GM18517 (cell line): ENCODE measurements around the gene NEURL1.

ENCODE experiments used
- ATAC-seq: cut with Tn5 transposase; IDR thresholded peaks from one replicate; pipeline ENCODE4 v1.9.1; 2021; ENCODE audit warnings: mild to moderate bottlenecking, moderate library complexity; ENCODE audit not compliant: unreplicated experiment

NEURL1 gene

DNA sequence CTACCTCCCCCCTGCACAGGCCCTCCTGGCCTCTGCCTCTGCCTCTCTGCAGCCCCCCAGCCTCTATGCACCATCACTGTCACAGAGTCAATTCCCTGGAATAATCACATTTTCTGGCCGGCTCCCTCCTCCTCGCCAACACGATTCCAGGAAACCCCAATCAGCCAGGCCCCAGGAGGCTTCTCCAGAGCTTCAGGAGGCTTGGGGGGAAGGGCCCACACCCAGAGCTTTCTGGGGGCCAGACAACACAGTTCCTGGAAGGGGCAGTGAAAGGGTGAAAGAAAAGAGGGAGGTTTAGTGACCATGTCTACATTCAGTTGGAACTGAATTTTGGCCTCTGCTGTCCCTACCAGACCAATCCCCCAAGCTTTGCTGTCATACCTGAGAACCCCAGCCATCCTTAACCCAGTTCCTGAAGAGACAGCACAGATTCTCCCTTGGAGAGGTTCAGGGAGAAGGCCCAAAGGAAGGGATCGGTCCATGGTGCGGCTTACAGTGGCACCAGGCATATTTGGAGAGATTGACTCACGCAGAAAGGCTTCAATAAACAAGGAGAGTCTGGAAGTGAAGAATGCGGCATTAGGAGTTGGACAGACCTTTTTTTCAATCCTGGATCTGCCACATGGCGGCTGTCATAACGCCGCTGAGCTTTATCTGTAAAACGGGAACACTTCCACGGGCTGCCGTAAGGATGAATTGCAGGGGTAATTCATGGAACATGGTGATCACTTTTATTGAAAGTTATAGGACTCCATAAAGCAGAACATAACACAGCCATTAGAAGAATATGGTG, 89.0 kb downstream of the NEURL1 start:
- ATAC-seq: no peak

GRCh38 chr10:103583871-103584215, 90.3 kb downstream of the NEURL1 start:
- ATAC-seq: no peak

DNA sequence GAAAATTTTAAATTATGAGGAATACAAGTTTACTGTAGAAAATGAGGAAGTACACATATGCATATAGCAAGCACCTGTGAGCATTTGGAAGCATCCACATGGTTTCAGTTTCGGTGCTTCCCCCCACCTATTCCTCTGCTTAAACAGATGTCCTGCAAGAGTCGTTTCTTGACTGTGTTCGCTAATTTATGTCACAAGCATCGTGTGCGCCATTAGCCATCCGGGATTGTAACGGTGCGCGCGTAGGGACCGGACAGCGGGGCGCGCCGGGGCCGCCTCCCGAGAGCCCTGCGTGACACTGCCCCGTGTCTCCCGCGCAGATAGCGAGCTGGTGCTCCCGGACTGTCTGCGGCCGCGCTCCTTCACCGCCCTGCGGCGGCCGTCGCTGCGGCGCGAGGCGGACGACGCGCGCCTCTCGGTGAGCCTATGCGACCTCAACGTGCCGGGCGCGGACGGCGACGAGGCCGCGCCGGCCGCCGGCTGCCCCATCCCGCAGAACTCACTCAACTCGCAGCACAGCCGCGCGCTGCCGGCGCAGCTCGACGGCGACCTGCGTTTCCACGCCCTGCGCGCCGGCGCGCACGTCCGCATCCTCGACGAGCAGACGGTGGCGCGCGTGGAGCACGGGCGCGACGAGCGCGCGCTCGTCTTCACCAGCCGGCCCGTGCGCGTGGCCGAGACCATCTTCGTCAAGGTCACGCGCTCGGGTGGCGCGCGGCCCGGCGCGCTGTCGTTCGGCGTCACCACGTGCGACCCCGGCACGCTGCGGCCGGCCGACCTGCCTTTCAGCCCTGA, 90.9 kb downstream of the NEURL1 start:
- ATAC-seq: no peak

- no peak for ATAC-seq
Measured at GRCh38 chr10:103585011-103585405, 91.5 kb downstream of the NEURL1 start.

DNA sequence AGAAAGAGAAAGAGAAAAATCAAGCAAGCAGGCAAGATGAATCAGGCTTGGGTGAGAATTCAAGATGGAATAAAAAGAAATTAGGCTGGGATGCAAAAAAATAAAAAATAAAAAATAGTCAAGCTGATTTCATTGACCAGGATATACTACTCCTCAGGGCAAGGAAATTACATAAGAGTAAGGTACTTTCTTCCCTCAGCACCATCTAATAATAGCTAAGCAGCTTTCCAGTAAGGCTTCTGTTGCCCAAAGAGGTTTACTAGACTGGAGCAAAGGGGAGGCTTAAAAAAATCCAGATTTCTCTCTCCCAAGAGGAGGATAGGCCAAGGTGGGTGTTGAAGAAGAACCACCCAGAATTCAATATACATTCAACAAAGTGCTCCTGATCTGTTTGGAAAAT, 93.6 kb downstream of the NEURL1 start:
- ATAC-seq: no peak

- ATAC-seq: no peak
Measured at GRCh38 chr10:103589074-103589630, 95.6 kb downstream of the NEURL1 start.

- no peak for ATAC-seq
Measured at GRCh38 chr10:103590060-103590459, 96.6 kb downstream of the NEURL1 start.

GRCh38 chr10:103590744-103591291, 97.3 kb downstream of the NEURL1 start:
- no peak for ATAC-seq

DNA sequence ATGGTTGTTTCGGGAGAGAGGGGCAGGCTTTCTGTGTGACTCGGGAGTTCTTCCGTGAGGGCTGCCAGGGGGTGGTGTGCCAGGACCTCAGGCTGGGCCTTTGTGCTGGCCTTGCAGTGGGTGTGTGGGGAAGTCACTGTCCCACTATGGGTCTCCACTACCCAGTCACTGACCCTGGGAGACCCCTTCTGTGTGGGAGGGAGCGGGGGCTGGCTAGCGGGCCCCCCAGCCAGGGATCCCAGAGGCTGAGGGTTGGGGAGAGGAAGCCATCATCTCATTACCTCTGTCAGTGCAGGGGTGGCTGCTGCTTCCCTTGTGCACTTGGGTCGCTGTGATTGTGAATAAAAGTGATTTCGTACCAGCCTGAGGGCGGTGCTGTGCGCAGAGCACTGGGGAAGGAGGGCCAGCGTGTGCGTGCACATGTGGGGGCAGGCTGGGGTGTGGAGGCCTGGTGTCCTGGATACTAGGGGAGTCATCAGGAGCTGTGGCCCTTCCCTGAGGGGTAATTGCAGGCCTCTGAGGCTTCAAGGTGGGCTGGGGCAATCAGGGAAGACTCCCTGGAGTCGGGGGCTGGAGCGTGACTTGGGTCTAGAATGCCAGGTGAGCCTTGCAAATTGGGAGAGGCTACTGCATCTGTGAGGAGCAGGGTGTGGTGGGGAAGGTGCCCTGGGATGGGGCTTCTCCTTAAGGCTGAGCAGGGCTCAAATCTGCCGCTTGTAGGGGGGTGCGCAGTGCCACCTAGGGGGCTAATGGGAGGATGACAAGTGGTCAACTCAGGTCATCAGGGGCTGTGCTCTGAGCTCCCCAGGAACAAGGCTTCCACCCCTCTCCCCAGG, 98.9 kb downstream of the NEURL1 start:
- no peak for ATAC-seq

DNA sequence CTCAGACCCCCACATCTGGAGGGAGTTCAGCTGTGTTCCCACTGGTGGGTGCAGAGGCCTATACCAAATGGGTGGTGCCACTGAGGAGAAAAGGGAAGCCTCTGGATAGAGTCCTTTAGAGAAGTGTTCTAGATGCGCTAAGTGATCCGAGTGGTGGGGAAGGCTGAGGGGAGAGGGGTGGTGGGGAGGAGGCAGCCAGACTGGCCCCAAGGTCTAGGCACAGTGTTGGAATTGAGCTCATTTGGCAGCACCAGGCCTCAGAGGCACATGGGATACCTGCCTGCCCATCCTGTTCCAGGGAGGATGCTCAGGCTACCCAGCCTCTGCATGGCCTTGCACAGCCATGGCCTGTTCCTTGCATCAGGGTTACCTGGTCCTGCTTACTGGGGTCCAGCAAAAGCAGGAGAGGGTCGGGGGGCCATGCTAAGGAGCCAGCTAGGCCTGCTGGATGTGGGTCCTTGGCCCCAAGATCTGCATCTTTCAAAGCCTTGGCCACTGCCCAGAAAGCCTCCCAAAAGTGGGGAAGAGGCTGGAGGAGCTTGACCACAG, 99.6 kb downstream of the NEURL1 start:
- no peak for ATAC-seq

- no peak for ATAC-seq
Measured at GRCh38 chr10:103595933-103596726, 102.6 kb downstream of the NEURL1 start.

- ATAC-seq: no peak
Measured at GRCh38 chr10:103597003-103597402, 103.5 kb downstream of the NEURL1 start.

- no peak for ATAC-seq
Measured at GRCh38 chr10:103598654-103599115, 105.2 kb downstream of the NEURL1 start.

- no peak for ATAC-seq
Measured at GRCh38 chr10:103599211-103599610, 105.7 kb downstream of the NEURL1 start.

- ATAC-seq: no peak
Measured at GRCh38 chr10:103599907-103600306, 106.4 kb downstream of the NEURL1 start.

GRCh38 chr10:103600325-103600724, 106.8 kb downstream of the NEURL1 start:
- ATAC-seq: no peak

DNA sequence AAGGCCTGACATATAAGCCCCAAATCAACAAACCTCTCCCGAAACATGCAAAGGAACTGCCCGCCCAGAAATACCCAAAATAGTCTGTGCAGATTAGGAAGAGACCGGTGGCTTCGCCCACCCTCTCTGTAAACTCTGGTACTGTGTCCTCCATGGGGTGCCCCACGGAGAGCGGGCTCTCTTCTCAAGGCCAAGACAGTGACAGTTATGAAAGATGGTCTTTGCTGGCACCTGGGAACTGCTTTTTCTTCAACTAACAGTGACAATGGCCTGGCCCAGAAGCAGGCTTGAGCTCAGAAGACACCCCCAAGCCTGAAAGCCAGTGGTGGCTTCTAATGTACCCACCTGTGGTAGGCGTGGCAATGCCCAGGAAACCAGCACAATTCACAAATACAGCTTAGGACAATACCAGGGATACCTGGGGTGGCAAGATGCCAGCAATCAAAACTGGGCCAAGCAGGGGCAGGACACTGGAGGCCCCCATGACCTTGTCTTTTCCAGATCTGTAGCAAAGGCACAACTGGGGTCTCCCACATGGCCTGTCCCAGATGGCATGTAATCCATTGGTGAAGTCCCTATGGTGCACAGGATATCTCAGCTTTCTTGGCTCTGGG, 107.6 kb downstream of the NEURL1 start:
- ATAC-seq: no peak

GRCh38 chr10:103602028-103602851, 108.7 kb downstream of the NEURL1 start:
- no peak for ATAC-seq

GRCh38 chr10:103602852-103603155, 109.3 kb downstream of the NEURL1 start:
- no peak for ATAC-seq
